GM21529 (cell line): ENCODE results near the gene CFAP90.
A peak's percentile ranks its signal among the peaks of the same experiment; 100 is the strongest.

Experiments
- ATAC-seq: cut with Tn5 transposase; IDR thresholded peaks from one replicate; pipeline ENCODE4 v1.9.1; 2021; ENCODE audit not compliant: unreplicated experiment

Gene CFAP90

DNA sequence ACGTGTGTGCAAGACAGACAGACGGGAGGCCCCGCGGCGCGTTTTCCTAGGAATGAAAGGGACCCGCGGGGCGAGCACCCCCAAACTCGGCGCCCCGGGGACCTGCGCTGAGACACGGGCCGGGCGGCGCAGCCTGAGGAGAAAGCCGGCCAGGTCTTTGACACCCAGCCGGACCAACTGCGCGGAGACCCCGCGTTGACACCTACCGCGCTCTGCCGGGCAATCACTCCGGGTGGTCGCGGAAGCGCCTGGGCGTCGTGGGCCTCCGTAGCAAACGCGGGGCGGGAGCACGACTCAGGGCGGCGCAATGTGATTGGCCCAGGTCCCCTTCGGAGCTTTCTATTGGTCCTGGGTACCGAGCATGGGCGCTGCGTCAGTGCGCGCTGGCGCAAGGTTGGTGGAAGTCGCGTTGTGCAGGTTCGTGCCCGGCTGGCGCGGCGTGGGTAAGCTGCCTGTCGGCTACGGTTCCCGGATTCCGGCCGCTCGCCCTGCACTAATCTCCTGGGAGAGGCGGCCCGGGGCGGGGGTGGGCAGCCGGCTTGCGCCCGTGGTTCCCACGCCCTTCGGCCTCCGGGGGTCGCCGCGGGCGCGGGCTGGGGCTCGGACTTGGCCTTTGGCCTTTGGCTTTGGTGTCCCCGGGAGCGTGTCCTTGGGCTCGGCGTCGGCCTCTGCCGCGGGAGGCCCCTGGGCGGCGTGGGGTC lies 18.0 kb upstream of the CFAP90 start, which contains the start of the genes FASTKD3 and MTRR:
Gene FASTKD3 (minus strand): TSS at position 259 of the 701 bp plus-strand sequence. CDS start 948 bp downstream, outside the sequence.
Gene MTRR (plus strand): TSS at position 376 of the 701 bp plus-strand sequence. CDS start 1,647 bp downstream, outside the sequence.
- ATAC-seq: peak; percentile 95

DNA sequence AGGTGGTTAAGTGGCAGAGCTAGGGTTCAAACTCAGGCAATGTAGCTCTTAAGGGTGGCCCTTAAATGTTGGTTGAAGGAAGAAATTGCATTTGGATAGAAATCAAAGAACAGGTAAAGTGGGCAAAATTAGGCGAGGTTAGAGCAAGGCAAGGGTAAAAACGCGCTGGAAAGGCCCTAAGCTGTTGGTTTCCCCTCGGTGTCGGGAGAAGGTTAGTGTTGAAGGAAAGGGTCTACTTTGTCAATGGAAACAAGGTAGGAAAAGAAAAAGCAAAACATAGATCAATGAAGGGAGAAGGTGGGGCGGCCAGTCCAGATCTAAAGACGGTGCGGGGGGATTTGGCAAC lies 17.5 kb upstream of the CFAP90 start:
- ATAC-seq: peak; percentile 0

DNA sequence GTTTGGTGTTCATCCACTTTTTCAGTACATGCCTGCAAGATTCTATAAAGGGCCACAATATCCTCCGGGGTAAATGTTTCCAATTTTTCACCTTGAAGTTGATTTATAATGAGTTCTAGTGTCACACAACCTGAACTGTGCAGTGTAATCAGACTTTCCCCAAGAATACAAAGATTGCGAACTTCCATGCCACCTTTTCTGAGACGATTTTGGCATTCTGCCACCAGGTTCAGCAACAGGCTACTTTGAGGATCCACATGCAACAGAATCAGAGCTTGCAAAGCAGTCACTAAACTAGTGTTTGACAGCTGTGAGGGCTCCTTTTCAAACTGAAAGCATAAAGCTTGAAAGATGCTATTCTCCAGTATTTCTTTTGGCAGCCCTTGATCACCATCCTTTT lies 16.3 kb upstream of the CFAP90 start:
- no peak for ATAC-seq

- ATAC-seq: no peak
Measured at GRCh38 chr5:7866196-7866595, 15.3 kb upstream of the CFAP90 start.

DNA sequence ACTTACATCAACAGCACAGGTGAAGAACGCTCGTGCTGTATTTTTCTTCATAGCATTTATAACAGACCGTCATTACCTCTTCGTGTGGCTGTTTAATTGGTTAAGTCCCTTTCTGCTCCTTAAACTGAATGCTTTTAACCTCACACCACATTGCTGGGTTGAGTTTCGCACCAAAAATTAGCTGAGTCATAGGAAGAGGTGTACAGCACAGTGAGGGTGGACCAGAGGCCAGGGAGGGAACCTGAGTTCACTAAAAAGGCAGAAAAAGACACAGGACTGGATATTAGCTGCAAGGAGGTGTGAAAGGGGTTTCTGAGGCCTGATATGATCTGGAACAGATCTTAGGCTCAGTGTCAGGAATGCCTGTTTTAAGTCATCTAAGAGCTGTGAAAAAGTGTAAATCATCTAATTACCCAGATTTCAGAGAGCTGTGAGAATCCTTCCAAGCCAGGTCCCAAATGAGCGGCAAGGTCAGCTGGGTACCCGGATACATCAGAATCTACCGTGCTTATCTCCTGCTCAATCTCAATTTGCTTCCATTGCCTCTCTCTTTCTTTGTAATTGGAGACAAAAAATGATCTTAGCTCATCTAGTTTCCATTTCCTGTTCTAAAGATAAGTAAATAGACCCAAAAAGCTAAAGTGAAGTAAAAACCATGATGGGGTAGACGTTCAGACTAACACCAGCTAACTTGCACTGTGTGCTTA lies 7.1 kb upstream of the CFAP90 start:
- no peak for ATAC-seq

DNA sequence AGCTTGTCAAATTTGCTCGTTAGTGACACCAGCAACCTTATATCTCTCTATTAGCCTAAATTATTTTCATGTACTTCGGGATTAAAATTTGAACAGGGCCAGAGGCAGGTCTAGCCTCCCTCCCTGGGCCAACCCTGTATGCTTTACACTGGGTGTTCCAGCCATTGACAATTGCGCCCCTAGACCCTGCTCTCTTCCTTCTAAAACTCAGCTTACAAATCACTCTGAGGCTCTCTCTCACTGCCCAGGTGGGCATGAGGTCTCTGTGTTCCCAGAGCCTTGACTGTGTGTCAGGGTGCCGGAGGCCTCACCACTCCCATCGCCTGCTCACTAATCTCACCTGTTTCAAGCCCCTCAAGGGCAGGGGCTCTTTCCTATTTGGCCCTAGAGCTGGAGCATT lies 6.4 kb upstream of the CFAP90 start:
- no peak for ATAC-seq

DNA sequence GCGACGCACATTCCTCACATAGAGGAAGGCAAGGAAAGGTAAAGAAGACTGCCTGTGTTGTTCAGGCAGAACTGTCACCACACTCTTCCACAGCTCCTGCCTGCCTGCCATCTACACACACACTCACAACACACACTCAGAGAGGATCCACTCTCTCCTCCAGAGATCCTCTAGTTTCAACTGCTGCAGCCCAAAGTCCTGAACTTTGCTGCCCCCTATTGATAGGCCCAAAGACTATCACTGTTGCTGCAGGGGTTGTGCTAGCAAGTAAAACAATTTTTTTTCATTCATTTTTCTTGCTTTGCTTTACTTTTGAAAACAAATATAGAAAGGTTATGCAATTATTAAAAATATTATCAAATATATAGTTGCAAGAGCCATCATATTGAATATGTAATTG lies 5.9 kb upstream of the CFAP90 start:
- ATAC-seq: peak; percentile 58

- no peak for ATAC-seq
Measured at GRCh38 chr5:7855611-7856010, 4.7 kb upstream of the CFAP90 start.

DNA sequence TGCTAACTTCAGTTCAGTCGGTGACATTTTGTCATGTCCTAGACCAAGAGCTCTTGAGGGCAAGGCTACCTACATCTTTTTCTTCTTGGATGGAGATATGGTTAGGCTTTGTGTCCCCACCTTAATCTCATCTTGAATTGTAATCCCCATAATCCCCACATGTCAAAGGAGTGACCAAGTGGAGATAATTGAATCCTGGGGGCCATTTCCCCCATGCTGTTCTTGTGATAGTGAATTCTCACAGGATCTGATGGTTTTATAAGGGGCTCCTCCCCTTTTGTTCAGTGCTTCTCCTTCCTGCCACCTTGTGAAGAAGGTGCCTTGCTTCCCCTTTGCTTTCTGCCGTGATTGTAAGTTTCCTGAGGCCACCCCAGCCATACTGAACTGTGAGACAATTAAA lies 2.1 kb upstream of the CFAP90 start:
- no peak for ATAC-seq

- no peak for ATAC-seq
Measured at GRCh38 chr5:7852542-7852941, 1.6 kb upstream of the CFAP90 start.

GRCh38 chr5:7851617-7852289 lies 820 bp upstream of the CFAP90 start:
- ATAC-seq: no peak

GRCh38 chr5:7851240-7851592 lies 283 bp upstream of the CFAP90 start:
- ATAC-seq: no peak

GRCh38 chr5:7849681-7850394 lies 1.1 kb downstream of the CFAP90 start:
- ATAC-seq: no peak

GRCh38 chr5:7848296-7848695 lies 2.6 kb downstream of the CFAP90 start:
- ATAC-seq: no peak

GRCh38 chr5:7846327-7846726 lies 4.6 kb downstream of the CFAP90 start:
- ATAC-seq: no peak

DNA sequence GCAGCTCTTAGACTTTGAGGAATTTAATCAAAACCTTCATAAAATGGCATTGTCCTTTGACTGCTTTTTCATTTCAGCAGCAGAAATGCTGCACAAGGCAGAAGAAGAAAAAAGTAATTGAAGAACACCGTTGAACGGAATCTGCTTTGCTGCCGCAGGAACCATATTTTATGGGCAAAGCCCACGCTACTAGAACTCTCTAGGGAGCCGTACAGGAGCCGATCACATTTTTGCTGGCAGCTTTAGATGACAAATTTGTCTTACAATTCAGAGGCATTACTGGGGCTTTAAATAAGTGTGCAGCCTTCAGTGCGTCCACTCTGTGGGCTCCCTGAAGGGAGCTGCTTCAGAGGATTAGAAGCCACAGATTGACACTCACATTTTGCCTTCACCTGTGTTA lies 5.4 kb downstream of the CFAP90 start:
- no peak for ATAC-seq

DNA sequence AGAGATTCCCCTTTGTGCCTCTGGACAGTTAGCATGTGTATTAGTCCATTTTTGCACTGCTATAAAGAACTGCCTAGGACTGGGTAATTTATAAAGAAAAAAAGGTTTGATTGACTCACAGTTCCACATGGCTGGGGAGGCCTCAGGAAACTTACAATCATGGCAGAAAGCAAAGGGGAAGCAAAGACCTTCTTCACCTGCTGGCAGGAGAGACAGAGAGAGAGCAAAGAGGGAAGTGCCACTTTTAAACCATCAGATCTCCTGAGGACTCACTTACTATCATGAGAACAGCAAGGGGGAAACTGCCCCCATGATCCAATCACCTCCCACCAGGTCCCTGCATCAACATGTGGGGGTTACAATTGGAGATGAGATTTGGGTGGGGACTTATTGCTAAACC lies 6.0 kb downstream of the CFAP90 start:
- ATAC-seq: no peak

GRCh38 chr5:7842531-7842930 lies 8.4 kb downstream of the CFAP90 start:
- no peak for ATAC-seq

DNA sequence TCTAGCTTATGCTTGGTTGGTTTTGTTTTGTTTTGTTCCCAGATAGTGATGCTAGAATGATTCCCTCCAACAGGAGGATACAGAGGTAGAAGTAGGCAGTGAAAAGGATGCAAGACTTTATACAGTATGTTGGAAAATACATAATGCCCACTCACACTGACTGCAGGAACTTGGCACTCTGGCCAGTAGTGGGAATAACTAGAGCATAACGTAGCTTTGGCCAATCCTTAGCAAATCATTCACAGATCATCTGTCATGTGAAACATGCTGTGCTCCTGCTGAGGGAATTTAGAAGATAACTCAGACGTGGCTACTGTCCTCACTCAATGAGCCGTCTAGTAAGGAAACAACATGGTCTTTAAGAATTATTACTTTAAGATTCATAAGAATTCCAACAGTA lies 13.5 kb downstream of the CFAP90 start:
- no peak for ATAC-seq

- ATAC-seq: no peak
Measured at GRCh38 chr5:7834982-7835381, 16.0 kb downstream of the CFAP90 start.

DNA sequence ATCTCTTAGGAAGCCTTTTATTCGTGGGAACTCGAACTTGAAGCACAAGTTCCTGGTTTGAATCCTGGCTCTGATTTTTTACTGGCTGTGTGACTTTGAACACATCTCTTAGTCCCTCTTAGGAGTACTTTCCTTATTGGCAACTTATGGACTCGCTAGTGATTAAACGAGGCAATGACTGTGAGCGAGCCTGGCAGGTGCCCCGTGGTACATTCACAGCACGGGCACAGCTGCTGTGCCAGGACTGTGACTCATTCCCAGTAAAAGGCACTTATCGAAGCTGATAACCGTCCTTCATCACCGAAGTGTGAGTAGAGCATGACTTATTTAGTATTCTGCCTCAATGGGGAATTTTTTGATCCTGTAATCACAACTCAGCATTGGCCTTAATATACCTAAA lies 22.7 kb downstream of the CFAP90 start:
- ATAC-seq: no peak

- ATAC-seq: no peak
Measured at GRCh38 chr5:7827610-7828009, 23.3 kb downstream of the CFAP90 start.
